Measurements from ENCODE around the gene SLC16A3.

The SLC16A3 gene

DNA sequence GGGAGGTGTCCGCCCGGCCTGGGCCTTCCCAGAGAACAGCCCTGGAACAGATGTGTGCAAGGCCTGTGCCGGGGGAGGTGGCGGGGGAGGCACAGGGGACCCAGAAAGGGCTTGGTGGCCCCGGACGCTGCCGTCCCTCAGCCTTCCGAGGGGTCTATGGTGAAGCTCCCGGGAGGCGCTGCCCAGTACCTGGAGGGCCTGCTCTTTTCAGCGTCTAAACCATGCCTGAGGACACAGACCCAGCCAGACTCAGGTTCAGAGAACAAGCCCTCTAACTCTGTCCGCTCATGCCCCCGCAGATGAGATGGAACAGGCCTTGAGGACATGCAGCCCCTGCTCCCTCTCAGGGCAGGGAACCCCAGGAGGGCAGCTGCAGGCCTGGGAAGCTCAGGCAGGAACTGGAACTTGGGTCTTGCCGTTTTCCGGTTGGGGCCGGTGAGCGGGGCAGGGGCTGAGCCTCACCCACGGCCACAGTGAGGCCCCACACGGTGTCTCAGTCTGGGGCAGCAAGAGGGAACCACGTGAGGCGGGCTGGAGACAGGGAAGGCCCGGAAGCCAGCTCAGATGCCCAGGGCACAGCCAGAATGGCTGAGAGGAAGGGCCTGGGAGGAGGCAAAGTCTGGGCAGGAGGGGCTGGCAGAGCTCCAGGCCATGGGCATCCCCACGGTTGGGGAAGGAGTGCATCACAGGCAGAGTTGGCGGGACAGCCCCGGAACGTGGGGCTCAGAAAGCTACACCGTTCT, 12.5 kb downstream of the SLC16A3 start:
- no peaks in the 10 kb centered on the region for H3K9me2 ChIP-seq (replicated peaks; ENCODE audit: low read depth, low read length)
- H2AFZ ChIP-seq (ENCODE audit: low read length), result no peak overlapping the region
- no peaks in the 10 kb centered on the region for H3K4me1 ChIP-seq (ENCODE audit: insufficient read depth, low read length, poor library complexity, severe bottlenecking)
- TF ChIP-seq, protein P1, sequence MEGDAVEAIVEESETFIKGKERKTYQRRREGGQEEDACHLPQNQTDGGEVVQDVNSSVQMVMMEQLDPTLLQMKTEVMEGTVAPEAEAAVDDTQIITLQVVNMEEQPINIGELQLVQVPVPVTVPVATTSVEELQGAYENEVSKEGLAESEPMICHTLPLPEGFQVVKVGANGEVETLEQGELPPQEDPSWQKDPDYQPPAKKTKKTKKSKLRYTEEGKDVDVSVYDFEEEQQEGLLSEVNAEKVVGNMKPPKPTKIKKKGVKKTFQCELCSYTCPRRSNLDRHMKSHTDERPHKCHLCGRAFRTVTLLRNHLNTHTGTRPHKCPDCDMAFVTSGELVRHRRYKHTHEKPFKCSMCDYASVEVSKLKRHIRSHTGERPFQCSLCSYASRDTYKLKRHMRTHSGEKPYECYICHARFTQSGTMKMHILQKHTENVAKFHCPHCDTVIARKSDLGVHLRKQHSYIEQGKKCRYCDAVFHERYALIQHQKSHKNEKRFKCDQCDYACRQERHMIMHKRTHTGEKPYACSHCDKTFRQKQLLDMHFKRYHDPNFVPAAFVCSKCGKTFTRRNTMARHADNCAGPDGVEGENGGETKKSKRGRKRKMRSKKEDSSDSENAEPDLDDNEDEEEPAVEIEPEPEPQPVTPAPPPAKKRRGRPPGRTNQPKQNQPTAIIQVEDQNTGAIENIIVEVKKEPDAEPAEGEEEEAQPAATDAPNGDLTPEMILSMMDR (conservative IDR thresholded peaks at IDR 0.05; ENCODE audit: low read length), result no peak
- no peak for TF ChIP-seq EZH2phosphoT487 (IDR thresholded peaks at IDR 0.05; ENCODE audit: borderline replicate concordance)
- H3F3A ChIP-seq (ENCODE audit: low read depth), result no peaks in the 10 kb centered on the region
- peaks cover 73% of the 10 kb centered on the region; the same call in 1 of the 2 replicates for H3K36me3 ChIP-seq (ENCODE audit: insufficient read depth, low read length)
- H3K27me3 ChIP-seq (ENCODE audit: insufficient read depth, low read length, poor library complexity, severe bottlenecking), result no peaks in the 10 kb centered on the region
- no peak overlapping the region for H3K4me3 ChIP-seq (ENCODE audit: low read length, poor library complexity, severe bottlenecking)
- peaks cover 92% of the 10 kb centered on the region for H4K20me1 ChIP-seq (ENCODE audit: insufficient read depth, low read length, poor library complexity, severe bottlenecking)
- no peak overlapping the region for H3K9ac ChIP-seq (ENCODE audit: low read depth, low read length, poor library complexity, severe bottlenecking)
- H3K9me3 ChIP-seq (ENCODE audit: insufficient read depth, low read depth, low read length), result no peaks in the 10 kb centered on the region
- H3K79me2 ChIP-seq (ENCODE audit: insufficient read depth, low read length), result peaks cover 63% of the 10 kb centered on the region; the same call in 1 of the 2 replicates
- no peak overlapping the region for H3K4me2 ChIP-seq (ENCODE audit: low read depth, low read length, poor library complexity, severe bottlenecking)

DNA sequence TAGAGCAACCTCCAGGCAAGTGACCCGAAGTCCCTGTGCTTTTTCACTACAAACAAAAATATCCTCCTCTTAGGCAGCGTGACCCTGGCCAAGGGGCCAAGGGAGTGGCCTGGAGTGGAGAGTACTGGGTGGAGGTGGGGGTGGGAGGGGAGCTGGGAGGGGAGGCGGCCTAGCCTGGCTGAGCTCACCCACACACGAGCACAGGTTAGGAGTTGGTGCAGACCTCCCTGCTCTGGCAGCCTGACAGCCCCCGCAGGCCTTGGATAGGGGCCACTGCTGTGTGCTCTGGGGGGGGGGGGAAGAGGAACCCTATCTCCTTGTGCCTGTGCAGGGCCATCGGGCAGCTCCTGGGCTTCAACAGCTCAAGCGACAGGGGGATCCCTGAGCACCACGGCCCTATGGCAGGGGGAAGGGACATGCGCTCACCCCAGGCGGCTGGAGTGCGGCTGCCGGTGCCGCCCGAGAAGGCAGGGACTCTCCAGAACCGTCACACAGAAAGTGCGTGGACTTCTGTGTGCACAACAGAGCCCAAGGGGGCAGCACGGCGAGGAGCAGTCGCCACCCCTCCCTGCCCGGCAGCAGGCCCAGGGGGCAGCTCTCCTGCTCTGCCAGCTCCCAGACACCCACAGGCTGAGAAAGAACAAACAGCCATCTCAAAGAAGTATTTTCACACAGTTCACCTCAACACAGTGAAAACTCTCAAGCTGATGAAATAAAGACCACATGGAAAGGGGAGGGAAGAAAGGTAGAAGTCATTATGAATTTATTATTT, 13.3 kb downstream of the SLC16A3 start:
- Histone ChIP-seq H3K4me3 (ENCODE audit: low read length, poor library complexity, severe bottlenecking) (no peak overlapping the region), H4K20me1 (ENCODE audit: insufficient read depth, low read length, poor library complexity, severe bottlenecking) (peaks cover 91% of the 10 kb centered on the region), H3K9me2 (replicated peaks; ENCODE audit: low read depth, low read length) (no peaks in the 10 kb centered on the region), H3K9me3 (ENCODE audit: insufficient read depth, low read depth, low read length) (no peaks in the 10 kb centered on the region), H2AFZ (ENCODE audit: low read length) (no peak overlapping the region), H3K36me3 (ENCODE audit: insufficient read depth, low read length) (peaks cover 73% of the 10 kb centered on the region; the same call in 1 of the 2 replicates), H3K27me3 (ENCODE audit: insufficient read depth, low read length, poor library complexity, severe bottlenecking) (no peaks in the 10 kb centered on the region), H3K79me2 (ENCODE audit: insufficient read depth, low read length) (peaks cover 61% of the 10 kb centered on the region; the same call in 1 of the 2 replicates), H3K4me2 (ENCODE audit: low read depth, low read length, poor library complexity, severe bottlenecking) (no peak overlapping the region), H3K9ac (ENCODE audit: low read depth, low read length, poor library complexity, severe bottlenecking) (no peak overlapping the region), H3F3A (ENCODE audit: low read depth) (no peaks in the 10 kb centered on the region), H3K4me1 (ENCODE audit: insufficient read depth, low read length, poor library complexity, severe bottlenecking) (peaks cover 4% of the 10 kb centered on the region)
- TF ChIP-seq EZH2phosphoT487 (IDR thresholded peaks at IDR 0.05; ENCODE audit: borderline replicate concordance), result no peak
- TF ChIP-seq, protein P1 (conservative IDR thresholded peaks at IDR 0.05; ENCODE audit: low read length), result no peak

DNA sequence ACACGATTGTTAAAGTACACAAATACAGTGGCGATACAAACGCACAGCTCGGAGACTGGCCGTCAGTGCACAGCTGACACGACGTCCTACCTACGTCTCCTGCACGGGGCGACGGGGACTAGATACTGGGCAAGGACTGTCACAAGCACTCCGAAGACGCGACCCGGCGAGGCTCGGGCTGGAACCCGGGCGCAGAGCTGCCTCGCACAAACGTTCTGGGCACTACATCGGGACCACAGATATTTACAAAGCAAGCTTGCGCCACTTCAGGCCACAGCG, 13.8 kb downstream of the SLC16A3 start:
- Histone ChIP-seq H3K4me2 (ENCODE audit: low read depth, low read length, poor library complexity, severe bottlenecking) (no peak overlapping the region), H3K4me1 (ENCODE audit: insufficient read depth, low read length, poor library complexity, severe bottlenecking) (peaks cover 7% of the 10 kb centered on the region), H3K27me3 (ENCODE audit: insufficient read depth, low read length, poor library complexity, severe bottlenecking) (no peaks in the 10 kb centered on the region), H3K79me2 (ENCODE audit: insufficient read depth, low read length) (peaks cover 60% of the 10 kb centered on the region; the same call in 1 of the 2 replicates), H3K9me2 (replicated peaks; ENCODE audit: low read depth, low read length) (no peaks in the 10 kb centered on the region), H3F3A (ENCODE audit: low read depth) (no peaks in the 10 kb centered on the region), H4K20me1 (ENCODE audit: insufficient read depth, low read length, poor library complexity, severe bottlenecking) (peaks cover 91% of the 10 kb centered on the region), H3K9ac (ENCODE audit: low read depth, low read length, poor library complexity, severe bottlenecking) (no peak overlapping the region), H2AFZ (ENCODE audit: low read length) (no peak overlapping the region), H3K4me3 (ENCODE audit: low read length, poor library complexity, severe bottlenecking) (no peak overlapping the region), H3K9me3 (ENCODE audit: insufficient read depth, low read depth, low read length) (no peaks in the 10 kb centered on the region), H3K36me3 (ENCODE audit: insufficient read depth, low read length) (peaks cover 73% of the 10 kb centered on the region; the same call in 1 of the 2 replicates)
- TF ChIP-seq EZH2phosphoT487 (IDR thresholded peaks at IDR 0.05; ENCODE audit: borderline replicate concordance), result no peak
- TF ChIP-seq, protein P1 (conservative IDR thresholded peaks at IDR 0.05; ENCODE audit: low read length), result no peak
